Esophagus squamous epithelium (tissue), 4 donors: ENCODE data around the gene CPED1.

ENCODE experiments used
- CTCF ChIP-seq, 6 experiments: fragments of 450-650 bp in 4 of 6; fragments of 200-600 bp in 2 of 6; sonication (generic) in 2 of 6; IDR thresholded peaks; one replicate each; pipeline ENCODE4 v1.5.1; 2016 to 2019; ENCODE audit warnings: antibody characterized with exemption in 6 of 6, mild to moderate bottlenecking in 4 of 6, moderate library complexity in 4 of 6
- POLR2A ChIP-seq, 4 donors: fragments of 450-650 bp; IDR thresholded peaks; one replicate each; pipeline ENCODE4 v1.6.1; 2017; ENCODE audit warnings: antibody characterized with exemption in 4 of 4, mild to moderate bottlenecking in 4 of 4, moderate library complexity in 3 of 4

DNA sequence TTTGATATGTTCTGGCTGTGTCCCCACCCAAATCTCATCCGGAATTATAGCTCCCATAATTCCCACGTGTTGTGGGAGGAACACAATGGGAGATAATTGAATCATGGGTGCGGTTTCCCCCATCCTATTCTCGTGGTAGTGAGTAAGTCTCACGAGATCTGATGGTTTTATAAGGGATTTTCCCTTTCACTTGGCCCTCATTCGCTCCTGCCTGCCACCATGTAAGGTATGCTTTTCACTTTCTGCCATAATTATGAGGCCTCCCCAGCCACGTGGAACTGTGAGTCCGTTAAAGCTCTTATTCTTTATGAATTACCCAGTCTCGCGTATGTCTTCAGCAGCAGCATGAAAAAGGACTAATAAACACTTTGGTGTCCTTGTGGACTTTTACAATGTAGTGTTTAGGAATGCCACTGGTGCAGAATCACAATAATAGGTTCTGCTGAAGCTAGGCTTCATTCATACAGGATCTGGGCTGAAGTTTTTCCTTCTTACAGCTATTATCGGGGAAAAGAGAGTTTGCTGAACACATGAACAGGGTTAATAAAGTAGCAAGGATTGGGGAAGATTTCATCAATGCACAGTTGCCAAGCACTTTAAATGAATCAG is 74.3 kb downstream of the CPED1 start:
- TF ChIP-seq CTCF (IDR thresholded peaks at IDR 0.05) (no peak), POLR2A (IDR thresholded peaks at IDR 0.05) (no peak)
